ENCODE results near the gene TRIAP1. TPM values are rescaled to one million over a fixed set of nuclear protein-coding genes. Genes with fewer than 3 reads are reported as not detected.

Gene TRIAP1
- total and polyA plus RNA-seq, 9 donors: 8.1 to 18.5 (median 13.4) TPM

DNA sequence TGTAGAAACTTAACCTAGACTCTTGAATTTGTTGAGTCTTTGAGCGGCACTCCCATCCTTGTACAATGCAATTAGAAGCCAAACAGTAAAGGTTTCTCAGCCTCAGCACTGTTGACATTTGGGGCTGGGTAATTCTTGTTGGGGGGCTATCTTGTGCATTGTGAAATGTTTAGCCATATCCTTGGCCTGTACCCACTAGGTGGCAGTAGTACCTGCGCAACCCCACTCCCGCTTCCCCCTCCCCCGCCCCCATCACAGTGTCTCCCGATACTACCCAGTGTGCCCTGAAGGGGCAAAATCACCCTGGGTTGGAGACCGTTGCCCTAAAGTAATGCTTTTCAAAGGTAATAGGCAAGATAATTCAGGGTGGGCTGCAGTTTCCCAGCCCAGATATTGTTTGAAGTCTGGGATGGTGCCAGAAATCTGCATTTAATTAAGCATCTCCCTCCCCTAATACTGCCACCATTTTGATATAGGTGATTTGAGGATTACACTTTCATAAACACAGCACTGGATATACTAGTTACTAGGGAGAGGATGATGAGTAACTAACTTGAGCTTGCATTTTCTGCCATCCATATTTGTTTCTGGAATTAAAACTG is 6.4 kb downstream of the TRIAP1 start:
- no peaks in the 10 kb centered on the region for H3K27me3 ChIP-seq
- H3K4me3 ChIP-seq: no peak overlapping the region
- intact Hi-C loops (cut with DNase I): no loop called here
- H3K27ac ChIP-seq: no peak overlapping the region
- peak in 4 of 5 donors; percentile 20 to 50 (median 38) for DNase-seq
- 14 to 17% (median 15%) methylated on average over 6 of the region's 6 CpGs for WGBS, 3 donors
- no peak for TF ChIP-seq EP300 (IDR thresholded peaks at IDR 0.05)
- TF ChIP-seq, protein P1, sequence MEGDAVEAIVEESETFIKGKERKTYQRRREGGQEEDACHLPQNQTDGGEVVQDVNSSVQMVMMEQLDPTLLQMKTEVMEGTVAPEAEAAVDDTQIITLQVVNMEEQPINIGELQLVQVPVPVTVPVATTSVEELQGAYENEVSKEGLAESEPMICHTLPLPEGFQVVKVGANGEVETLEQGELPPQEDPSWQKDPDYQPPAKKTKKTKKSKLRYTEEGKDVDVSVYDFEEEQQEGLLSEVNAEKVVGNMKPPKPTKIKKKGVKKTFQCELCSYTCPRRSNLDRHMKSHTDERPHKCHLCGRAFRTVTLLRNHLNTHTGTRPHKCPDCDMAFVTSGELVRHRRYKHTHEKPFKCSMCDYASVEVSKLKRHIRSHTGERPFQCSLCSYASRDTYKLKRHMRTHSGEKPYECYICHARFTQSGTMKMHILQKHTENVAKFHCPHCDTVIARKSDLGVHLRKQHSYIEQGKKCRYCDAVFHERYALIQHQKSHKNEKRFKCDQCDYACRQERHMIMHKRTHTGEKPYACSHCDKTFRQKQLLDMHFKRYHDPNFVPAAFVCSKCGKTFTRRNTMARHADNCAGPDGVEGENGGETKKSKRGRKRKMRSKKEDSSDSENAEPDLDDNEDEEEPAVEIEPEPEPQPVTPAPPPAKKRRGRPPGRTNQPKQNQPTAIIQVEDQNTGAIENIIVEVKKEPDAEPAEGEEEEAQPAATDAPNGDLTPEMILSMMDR (IDR thresholded peaks at IDR 0.05): peak in 1 of 3 donors; percentile 25
- peaks cover 1% of the 10 kb centered on the region for H3K4me1 ChIP-seq (ENCODE audit: insufficient read depth)
- H3K9me3 ChIP-seq: no peaks in the 10 kb centered on the region
- H3K36me3 ChIP-seq: no peaks in the 10 kb centered on the region

DNA sequence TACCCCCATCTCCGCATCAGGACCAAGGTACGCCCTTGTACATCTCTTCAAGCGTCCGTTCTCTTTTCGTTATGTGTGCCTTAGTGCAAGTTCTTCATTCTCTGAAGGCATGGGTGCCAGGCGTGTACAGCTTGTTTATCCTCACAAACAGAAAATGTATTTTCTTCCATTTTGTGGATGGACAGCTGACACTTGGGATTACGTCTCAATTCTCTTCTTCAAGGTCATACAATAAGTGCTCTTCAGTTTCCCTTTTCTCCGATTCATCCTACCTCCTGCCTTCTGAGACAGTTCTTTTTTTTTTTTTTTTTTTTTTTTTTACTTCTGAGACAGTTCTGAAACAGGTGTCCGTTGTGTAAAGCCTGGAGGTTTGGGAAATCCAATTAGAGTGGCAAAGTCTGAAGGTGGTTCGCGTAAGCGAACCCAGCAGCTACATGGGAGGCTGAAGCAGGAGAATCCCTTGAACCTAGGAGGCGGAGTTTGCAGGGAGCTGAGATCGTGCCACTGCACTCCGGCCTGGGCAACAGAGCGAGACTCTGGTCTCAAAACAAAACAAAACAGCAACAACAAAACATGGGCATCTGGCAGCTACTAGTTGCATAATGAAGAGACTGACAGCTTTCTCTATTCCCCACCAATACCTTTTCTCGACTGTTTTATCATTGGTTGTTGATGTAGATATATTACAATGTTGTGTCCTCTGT is 7.5 kb downstream of the TRIAP1 start:
- intact Hi-C loops (cut with DNase I): no loop called here
- TF ChIP-seq EP300 (IDR thresholded peaks at IDR 0.05): no peak
- no peak for TF ChIP-seq POLR2A (IDR thresholded peaks at IDR 0.05)
- TF ChIP-seq, protein P1 (IDR thresholded peaks at IDR 0.05): no peak
- H3K9me3 ChIP-seq: no peaks in the 10 kb centered on the region
- peaks cover 1% of the 10 kb centered on the region for H3K4me1 ChIP-seq (ENCODE audit: insufficient read depth)
- 28 to 35% (median 31%) methylated on average over 17 of the region's 17 CpGs for WGBS, 3 donors
- no peak for DNase-seq
- peak overlapping the region; percentile 88 for H3K4me3 ChIP-seq
- no peaks in the 10 kb centered on the region for H3K27me3 ChIP-seq
- no peaks in the 10 kb centered on the region for H3K36me3 ChIP-seq
- H3K27ac ChIP-seq: peak overlapping the region in 1 of 2 donors; percentile 64

DNA sequence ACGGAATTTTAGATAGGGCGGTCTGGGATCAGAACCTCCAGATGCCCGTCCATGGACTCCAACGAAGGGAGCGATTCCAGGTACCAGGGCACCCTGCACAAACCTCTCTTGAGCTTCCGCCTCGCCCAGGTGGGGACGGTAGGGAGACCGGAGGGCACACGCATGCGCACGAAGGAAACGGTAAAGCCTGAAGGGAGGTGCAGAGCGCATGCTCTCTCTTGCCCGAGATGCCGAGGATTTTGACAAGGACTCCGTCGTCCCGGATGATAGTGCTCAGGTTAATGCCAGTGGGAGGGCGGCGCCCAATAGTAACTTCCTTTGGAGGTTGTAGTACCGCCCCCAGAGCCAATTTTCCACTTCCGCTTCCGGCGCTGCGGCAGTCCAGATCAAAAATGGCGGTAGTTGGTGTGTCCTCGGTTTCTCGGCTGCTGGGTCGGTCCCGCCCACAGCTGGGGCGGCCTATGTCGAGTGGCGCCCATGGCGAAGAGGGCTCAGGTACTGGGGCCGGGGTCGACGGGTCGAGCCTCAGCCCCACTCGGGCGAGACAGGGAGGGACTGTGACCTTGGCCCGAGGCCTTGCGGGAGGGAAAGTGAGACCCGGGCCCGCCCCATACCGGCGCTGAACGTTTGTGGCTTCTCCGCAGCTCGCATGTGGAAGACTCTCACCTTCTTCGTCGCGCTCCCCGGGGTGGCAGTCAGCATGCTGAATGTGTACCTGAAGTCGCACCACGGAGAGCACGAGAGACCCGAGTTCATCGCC is 8.3 kb downstream of the TRIAP1 start, which contains the start of gene COX6A1:
TSS of gene COX6A1 (plus strand) at position 379 of the 760 bp plus-strand sequence. CDS start at position 393, 14 bp downstream.
- Histone ChIP-seq H3K27me3 (no peaks in the 10 kb centered on the region), H3K27ac (peak within 1 kb of the TSS in 1 of 2 donors; percentile 64), H3K4me1 (ENCODE audit: insufficient read depth) (peaks cover 1% of the 10 kb centered on the region), H3K36me3 (no peaks in the 10 kb centered on the region), H3K4me3 (peak within 1 kb of the TSS; percentile 88), H3K9me3 (no peaks in the 10 kb centered on the region)
- 0 to 1% (median 0%) methylated on average over 52 to 59 of the region's 59 CpGs for WGBS, 3 donors
- peak; percentile 25 for TF ChIP-seq POLR2A (IDR thresholded peaks at IDR 0.05)
- TF ChIP-seq, protein P1 (IDR thresholded peaks at IDR 0.05): no peak
- DNase-seq: peak; percentile 91 to 94 (median 92)
- intact Hi-C loops (cut with DNase I): no loop called here

DNA sequence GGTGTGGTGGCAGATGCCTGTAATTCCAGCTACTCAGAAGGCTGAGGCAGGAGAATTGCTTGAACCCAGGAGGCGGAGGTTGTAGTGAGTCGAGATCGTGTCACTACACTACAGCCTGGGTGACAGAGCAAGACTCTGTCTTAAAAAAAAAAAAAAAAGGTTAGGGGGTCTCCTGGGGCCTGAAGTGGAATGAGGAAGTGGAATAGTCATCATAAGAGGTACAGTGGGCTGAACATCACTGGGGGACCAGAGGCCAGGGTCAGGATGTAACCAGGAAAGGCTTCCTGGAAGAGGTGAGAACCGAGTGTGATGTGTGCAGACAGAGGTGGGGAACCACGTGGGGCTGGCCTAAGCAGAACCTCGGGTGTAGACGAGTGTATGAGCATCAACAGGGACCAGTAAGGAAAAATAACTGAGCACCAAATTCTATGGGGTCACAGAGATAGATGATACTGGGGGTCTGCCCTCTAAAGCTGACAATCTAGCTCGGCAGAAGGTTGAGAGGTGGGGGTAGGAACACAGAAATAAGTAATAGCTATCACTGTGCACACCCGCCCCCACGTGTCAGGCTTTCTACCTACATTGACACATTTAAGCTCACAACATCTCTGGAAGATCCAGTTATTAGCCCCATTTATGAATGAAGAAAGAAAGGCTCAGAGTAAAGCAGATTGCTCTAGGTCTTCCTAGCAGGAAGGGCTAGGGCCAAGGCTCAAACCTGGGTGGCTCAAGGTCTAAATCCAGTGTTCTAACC is 13.2 kb downstream of the TRIAP1 start:
- intact Hi-C loops (cut with DNase I): loop anchor here in 2 of 4 donors (5.0 kb wide), 2 partner anchors 76 to 106 kb away; partner anchors contain the start of gene PLA2G1B (in 1 of the 2)
- Histone ChIP-seq H3K27me3 (no peaks in the 10 kb centered on the region), H3K36me3 (no peaks in the 10 kb centered on the region), H3K4me3 (no peak overlapping the region), H3K4me1 (ENCODE audit: insufficient read depth) (no peaks in the 10 kb centered on the region), H3K27ac (no peak overlapping the region), H3K9me3 (no peaks in the 10 kb centered on the region)
- DNase-seq: no peak
- 48 to 54% (median 49%) methylated on average over 10 of the region's 10 CpGs for WGBS, 3 donors
- TF ChIP-seq EP300 (IDR thresholded peaks at IDR 0.05) (no peak), POLR2A (IDR thresholded peaks at IDR 0.05) (no peak)
- TF ChIP-seq, protein P1 (IDR thresholded peaks at IDR 0.05): no peak
